ENCODE measurements around the gene CTBP1.
A peak's percentile ranks its signal among the peaks of the same experiment; 100 is the strongest.

The CTBP1 gene

DNA sequence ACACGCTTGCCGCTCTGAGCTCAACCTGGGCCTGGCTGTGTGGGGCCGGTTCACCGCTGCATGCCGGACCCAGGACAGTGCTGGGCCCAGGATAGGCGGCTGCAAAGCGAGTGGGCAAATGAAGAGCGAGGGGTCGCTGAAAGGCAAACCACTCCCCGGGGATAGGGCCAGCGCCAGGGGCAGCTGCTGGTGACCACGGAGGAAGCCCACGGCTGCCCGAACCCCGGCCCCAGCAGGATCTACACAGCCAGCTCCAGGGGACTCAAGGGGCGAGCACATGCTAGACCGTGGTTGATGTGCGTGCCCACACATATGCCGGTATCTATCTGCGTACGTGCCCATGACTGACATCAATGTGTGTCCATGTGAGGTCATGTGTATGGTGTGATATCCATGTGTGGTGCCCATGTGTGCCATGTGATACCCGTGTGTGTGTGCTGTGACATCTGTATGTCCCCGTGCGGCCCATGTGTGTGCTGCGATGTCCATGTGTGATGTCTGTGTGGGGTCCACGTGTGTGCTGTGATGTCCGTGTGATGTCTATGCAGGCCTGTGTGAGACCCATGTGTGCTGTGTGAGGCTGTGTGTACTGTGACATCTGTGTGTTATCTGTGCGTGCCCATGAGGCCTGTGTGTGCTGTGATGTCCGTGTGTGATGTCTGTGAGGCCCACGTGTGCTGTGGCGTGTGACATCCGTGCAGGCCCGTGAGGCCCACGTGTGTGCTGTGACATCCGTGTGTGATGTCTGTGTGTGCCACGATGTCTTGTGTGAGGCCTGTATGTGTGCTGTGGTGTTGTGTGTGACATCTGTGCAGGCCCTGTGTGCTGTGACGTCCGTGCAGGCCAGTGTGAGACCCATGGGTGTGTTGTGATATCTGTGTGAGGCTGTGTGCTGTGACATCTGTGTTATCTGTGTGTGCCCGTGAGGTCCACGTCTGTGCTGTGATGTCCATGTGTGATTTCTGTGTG, 24.8 kb downstream of the CTBP1 start:
- Histone ChIP-seq H2BK120ac (ENCODE audit: insufficient read depth, low read length, poor library complexity) (no peak overlapping the region), H3K27me3 (ENCODE audit: insufficient read depth, low read length) (no peaks in the 10 kb centered on the region), H3K79me1 (ENCODE audit: low read length) (no peaks in the 10 kb centered on the region), H4K12ac (ENCODE audit: low read depth, low read length) (no peak overlapping the region), H3K4me2 (ENCODE audit: low read length) (no peak overlapping the region), H3K4ac (ENCODE audit: low read depth, low read length) (no peak overlapping the region), H3K4me1 (ENCODE audit: control insufficient read depth in 1 of 2, insufficient read depth in 2 of 2, low read length in 2 of 2) (no peaks in the 10 kb centered on the region), H2BK12ac (ENCODE audit: low read length) (no peak overlapping the region), H4K8ac (ENCODE audit: low read depth, low read length) (no peak overlapping the region), H3K79me2 (ENCODE audit: control insufficient read depth, insufficient read depth, low read length, poor library complexity) (no peaks in the 10 kb centered on the region), H2BK5ac (ENCODE audit: low read depth, low read length, poor library complexity) (no peak overlapping the region), H3K9ac (ENCODE audit: low read length) (no peak overlapping the region), H3K23ac (ENCODE audit: low read length) (no peak overlapping the region), H3K4me3 (ENCODE audit: low read depth, low read length) (peak overlapping the region; percentile 2), H3K36me3 (ENCODE audit: control insufficient read depth in 1 of 2, insufficient read depth in 2 of 2, low read length in 2 of 2) (peaks cover 80 to 87% of the 10 kb centered on the region in 2 experiments), H3K27ac (ENCODE audit: low read depth, low read length) (no peak overlapping the region), H3K9me3 (ENCODE audit: insufficient read depth, low read depth, low read length) (peaks cover 10% of the 10 kb centered on the region), H2AK5ac (ENCODE audit: low read length) (no peak overlapping the region), H3K14ac (ENCODE audit: low read length) (no peak overlapping the region), H4K91ac (ENCODE audit: low read depth, low read length) (no peak overlapping the region), H3K18ac (ENCODE audit: low read length) (no peak overlapping the region), H2AFZ (ENCODE audit: insufficient read depth, low read length, poor library complexity) (no peak overlapping the region)
- no peak for DNase-seq
- no CpG with 5 or more reads among the region's 40 CpGs for WGBS (ENCODE audit: extremely low coverage, insufficient coverage, insufficient read length)

DNA sequence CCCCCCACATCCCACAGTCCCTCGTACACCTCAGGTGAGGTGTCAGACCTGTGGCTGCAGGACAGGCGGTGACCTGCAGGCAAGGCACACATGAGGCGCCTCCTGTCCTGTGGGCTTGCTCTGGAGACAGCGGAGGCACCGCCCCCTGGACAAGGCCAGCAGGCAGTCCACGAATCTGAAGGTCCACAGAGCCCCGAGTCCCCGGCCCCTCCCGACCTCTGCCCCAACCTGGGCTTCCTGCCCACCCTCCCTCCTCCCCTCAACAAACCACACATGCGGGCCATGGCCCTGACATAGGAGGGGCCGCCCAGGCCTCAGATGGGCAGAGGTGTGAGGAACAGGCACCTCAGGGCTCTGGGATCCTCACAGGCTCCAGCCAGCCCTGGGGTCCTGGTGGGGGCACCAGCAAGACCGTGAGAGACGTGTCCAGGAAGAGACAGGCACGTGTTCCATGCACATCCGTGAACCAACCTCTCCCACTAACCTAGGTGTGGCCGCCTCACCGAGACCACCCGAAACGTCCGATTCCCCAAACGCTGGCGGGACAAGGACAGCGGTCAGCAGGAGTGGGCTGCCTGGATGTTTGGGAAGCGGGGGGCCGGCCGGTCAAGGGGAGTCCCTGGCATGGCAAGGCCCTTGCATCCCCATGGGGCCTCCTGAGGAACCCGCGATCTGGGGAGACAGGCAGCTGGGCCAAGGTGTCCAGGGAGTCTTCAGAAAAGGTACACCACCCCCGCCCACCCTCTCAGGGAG, 25.8 kb downstream of the CTBP1 start:
- Histone ChIP-seq H4K12ac (ENCODE audit: low read depth, low read length) (no peak overlapping the region), H3K18ac (ENCODE audit: low read length) (no peak overlapping the region), H3K9ac (ENCODE audit: low read length) (no peak overlapping the region), H3K23ac (ENCODE audit: low read length) (no peak overlapping the region), H3K4me3 (ENCODE audit: low read depth, low read length) (no peak overlapping the region), H4K91ac (ENCODE audit: low read depth, low read length) (no peak overlapping the region), H2BK5ac (ENCODE audit: low read depth, low read length, poor library complexity) (no peak overlapping the region), H3K4me1 (ENCODE audit: control insufficient read depth in 1 of 2, insufficient read depth in 2 of 2, low read length in 2 of 2) (no peaks in the 10 kb centered on the region), H3K14ac (ENCODE audit: low read length) (no peak overlapping the region), H3K36me3 (ENCODE audit: control insufficient read depth in 1 of 2, insufficient read depth in 2 of 2, low read length in 2 of 2) (peaks cover 72 to 80% of the 10 kb centered on the region in 2 experiments), H3K4ac (ENCODE audit: low read depth, low read length) (no peak overlapping the region), H3K27me3 (ENCODE audit: insufficient read depth, low read length) (no peaks in the 10 kb centered on the region), H3K9me3 (ENCODE audit: insufficient read depth, low read depth, low read length) (peaks cover 7% of the 10 kb centered on the region), H3K79me1 (ENCODE audit: low read length) (no peaks in the 10 kb centered on the region), H3K79me2 (ENCODE audit: control insufficient read depth, insufficient read depth, low read length, poor library complexity) (no peaks in the 10 kb centered on the region), H3K4me2 (ENCODE audit: low read length) (no peak overlapping the region), H4K8ac (ENCODE audit: low read depth, low read length) (no peak overlapping the region), H2BK120ac (ENCODE audit: insufficient read depth, low read length, poor library complexity) (no peak overlapping the region), H2AK5ac (ENCODE audit: low read length) (no peak overlapping the region), H2BK12ac (ENCODE audit: low read length) (no peak overlapping the region), H2AFZ (ENCODE audit: insufficient read depth, low read length, poor library complexity) (no peak overlapping the region), H3K27ac (ENCODE audit: low read depth, low read length) (no peak overlapping the region)
- WGBS (ENCODE audit: extremely low coverage, insufficient coverage, insufficient read length), result no CpG with 5 or more reads among the region's 29 CpGs
- DNase-seq, result no peak

DNA sequence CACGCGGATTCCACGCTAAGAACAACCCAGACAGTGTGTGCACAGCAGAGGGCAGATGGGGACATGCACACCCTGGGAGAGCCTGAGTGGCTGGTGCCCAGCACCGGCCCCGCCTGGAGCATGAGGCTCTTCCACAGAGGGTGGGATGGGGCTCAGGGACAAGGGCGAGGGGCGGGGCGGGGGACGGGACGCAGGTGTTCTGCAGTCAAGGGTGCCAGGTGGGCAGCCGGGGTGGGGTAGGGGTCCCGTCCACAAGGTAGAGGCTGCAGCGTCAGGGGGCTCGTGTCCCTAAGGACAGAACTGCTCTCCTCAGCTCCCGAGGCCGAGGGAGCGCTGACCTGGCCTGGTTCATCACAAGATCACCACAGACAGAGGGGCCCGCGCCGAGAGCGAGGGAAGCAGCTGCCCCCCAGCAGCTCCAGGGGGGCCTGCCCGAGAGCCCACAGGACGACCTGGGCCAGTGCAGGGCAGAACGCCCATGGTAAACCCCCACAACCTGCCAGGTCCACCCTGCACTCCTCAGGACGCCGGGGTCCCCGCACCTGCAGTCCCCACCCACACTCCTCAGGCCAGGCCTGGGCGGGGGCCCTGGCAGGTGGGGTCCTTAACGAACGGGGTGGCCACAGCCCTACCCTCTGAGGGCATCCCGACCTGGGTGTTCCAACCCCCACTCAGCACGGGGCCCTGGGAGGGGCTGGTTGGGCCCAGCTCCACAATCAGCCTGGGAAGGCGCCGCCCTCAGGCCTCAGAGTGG, 26.7 kb downstream of the CTBP1 start:
- Histone ChIP-seq H3K79me1 (ENCODE audit: low read length) (no peaks in the 10 kb centered on the region), H3K9ac (ENCODE audit: low read length) (no peak overlapping the region), H3K23ac (ENCODE audit: low read length) (no peak overlapping the region), H2BK120ac (ENCODE audit: insufficient read depth, low read length, poor library complexity) (no peak overlapping the region), H3K79me2 (ENCODE audit: control insufficient read depth, insufficient read depth, low read length, poor library complexity) (no peaks in the 10 kb centered on the region), H3K18ac (ENCODE audit: low read length) (no peak overlapping the region), H3K9me3 (ENCODE audit: insufficient read depth, low read depth, low read length) (peaks cover 4% of the 10 kb centered on the region), H3K27me3 (ENCODE audit: insufficient read depth, low read length) (no peaks in the 10 kb centered on the region), H3K4me3 (ENCODE audit: low read depth, low read length) (no peak overlapping the region), H3K36me3 (ENCODE audit: control insufficient read depth in 1 of 2, insufficient read depth in 2 of 2, low read length in 2 of 2) (peaks cover 67 to 75% of the 10 kb centered on the region in 2 experiments), H3K14ac (ENCODE audit: low read length) (no peak overlapping the region), H3K4ac (ENCODE audit: low read depth, low read length) (no peak overlapping the region), H2BK12ac (ENCODE audit: low read length) (no peak overlapping the region), H4K8ac (ENCODE audit: low read depth, low read length) (no peak overlapping the region), H2AFZ (ENCODE audit: insufficient read depth, low read length, poor library complexity) (no peak overlapping the region), H2AK5ac (ENCODE audit: low read length) (no peak overlapping the region), H3K4me2 (ENCODE audit: low read length) (no peak overlapping the region), H4K91ac (ENCODE audit: low read depth, low read length) (no peak overlapping the region), H4K12ac (ENCODE audit: low read depth, low read length) (no peak overlapping the region), H3K4me1 (ENCODE audit: control insufficient read depth in 1 of 2, insufficient read depth in 2 of 2, low read length in 2 of 2) (no peaks in the 10 kb centered on the region), H3K27ac (ENCODE audit: low read depth, low read length) (no peak overlapping the region), H2BK5ac (ENCODE audit: low read depth, low read length, poor library complexity) (no peak overlapping the region)
- DNase-seq, result no peak
- WGBS (ENCODE audit: extremely low coverage, insufficient coverage, insufficient read length), result no CpG with 5 or more reads among the region's 34 CpGs

DNA sequence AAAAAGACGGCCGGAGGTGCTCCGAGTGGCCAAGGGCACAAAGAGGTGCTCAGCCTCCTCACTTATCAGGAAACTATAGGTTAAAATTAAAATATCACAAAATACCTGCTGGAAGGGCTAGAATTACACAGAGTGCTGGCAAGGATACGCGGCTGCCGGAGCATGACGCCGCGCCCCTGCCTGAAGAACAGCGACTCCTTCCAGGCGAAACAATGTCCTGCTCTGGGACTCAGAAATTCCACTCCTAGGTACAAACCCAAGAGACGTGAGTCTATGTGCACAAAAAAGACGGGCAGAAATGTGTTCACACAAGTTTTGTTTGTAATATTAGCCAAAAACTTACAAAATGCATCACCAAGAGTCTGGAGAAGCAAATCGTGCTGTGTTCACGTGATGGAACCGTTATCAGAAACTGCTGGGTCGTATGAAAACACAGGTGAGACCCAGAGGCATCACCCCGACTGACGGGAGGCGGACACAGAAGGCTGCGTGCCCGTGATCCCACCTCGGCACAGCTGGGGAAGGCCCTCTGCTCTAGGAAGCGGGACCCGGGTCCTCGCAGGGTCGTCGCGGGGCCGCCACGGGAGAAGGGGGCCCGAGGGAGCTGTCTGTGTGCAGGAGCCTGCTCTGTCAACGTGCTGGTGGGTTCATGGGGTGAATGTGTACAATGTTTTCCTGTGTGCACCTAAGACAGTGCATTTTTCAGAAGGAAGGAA, 27.6 kb downstream of the CTBP1 start:
- Histone ChIP-seq H2BK120ac (ENCODE audit: insufficient read depth, low read length, poor library complexity) (no peak overlapping the region), H2BK12ac (ENCODE audit: low read length) (no peak overlapping the region), H3K27me3 (ENCODE audit: insufficient read depth, low read length) (no peaks in the 10 kb centered on the region), H3K79me2 (ENCODE audit: control insufficient read depth, insufficient read depth, low read length, poor library complexity) (no peaks in the 10 kb centered on the region), H3K36me3 (ENCODE audit: control insufficient read depth in 1 of 2, insufficient read depth in 2 of 2, low read length in 2 of 2) (peaks cover 67 to 75% of the 10 kb centered on the region in 2 experiments), H3K9ac (ENCODE audit: low read length) (no peak overlapping the region), H3K9me3 (ENCODE audit: insufficient read depth, low read depth, low read length) (peaks cover 4% of the 10 kb centered on the region), H3K27ac (ENCODE audit: low read depth, low read length) (no peak overlapping the region), H2AFZ (ENCODE audit: insufficient read depth, low read length, poor library complexity) (no peak overlapping the region), H3K4me2 (ENCODE audit: low read length) (no peak overlapping the region), H3K4me1 (ENCODE audit: control insufficient read depth in 1 of 2, insufficient read depth in 2 of 2, low read length in 2 of 2) (no peaks in the 10 kb centered on the region), H4K91ac (ENCODE audit: low read depth, low read length) (no peak overlapping the region), H3K23ac (ENCODE audit: low read length) (no peak overlapping the region), H3K79me1 (ENCODE audit: low read length) (no peaks in the 10 kb centered on the region), H3K4ac (ENCODE audit: low read depth, low read length) (no peak overlapping the region), H4K8ac (ENCODE audit: low read depth, low read length) (no peak overlapping the region), H3K18ac (ENCODE audit: low read length) (no peak overlapping the region), H2AK5ac (ENCODE audit: low read length) (no peak overlapping the region), H2BK5ac (ENCODE audit: low read depth, low read length, poor library complexity) (no peak overlapping the region), H3K14ac (ENCODE audit: low read length) (no peak overlapping the region), H4K12ac (ENCODE audit: low read depth, low read length) (no peak overlapping the region), H3K4me3 (ENCODE audit: low read depth, low read length) (no peak overlapping the region)
- no peak for DNase-seq
- no CpG with 5 or more reads among the region's 33 CpGs for WGBS (ENCODE audit: extremely low coverage, insufficient coverage, insufficient read length)

Measured in trophoblast cell (in vitro differentiated cells and primary cell).